Stimulated activated CD4-positive, alpha-beta T cell treated with anti-CD3 and anti-CD28 coated beads, Interleukin-15, amount 100 ng/mL, for 48 hours (primary cell): ENCODE data around the gene AP1B1.

Experiments
- DNase-seq, 2 donors: peaks; one replicate each; pipeline ENCODE4 v3.0.0-alpha.2; 2020; ENCODE audit warnings: low read depth in 2 of 2

The AP1B1 gene

DNA sequence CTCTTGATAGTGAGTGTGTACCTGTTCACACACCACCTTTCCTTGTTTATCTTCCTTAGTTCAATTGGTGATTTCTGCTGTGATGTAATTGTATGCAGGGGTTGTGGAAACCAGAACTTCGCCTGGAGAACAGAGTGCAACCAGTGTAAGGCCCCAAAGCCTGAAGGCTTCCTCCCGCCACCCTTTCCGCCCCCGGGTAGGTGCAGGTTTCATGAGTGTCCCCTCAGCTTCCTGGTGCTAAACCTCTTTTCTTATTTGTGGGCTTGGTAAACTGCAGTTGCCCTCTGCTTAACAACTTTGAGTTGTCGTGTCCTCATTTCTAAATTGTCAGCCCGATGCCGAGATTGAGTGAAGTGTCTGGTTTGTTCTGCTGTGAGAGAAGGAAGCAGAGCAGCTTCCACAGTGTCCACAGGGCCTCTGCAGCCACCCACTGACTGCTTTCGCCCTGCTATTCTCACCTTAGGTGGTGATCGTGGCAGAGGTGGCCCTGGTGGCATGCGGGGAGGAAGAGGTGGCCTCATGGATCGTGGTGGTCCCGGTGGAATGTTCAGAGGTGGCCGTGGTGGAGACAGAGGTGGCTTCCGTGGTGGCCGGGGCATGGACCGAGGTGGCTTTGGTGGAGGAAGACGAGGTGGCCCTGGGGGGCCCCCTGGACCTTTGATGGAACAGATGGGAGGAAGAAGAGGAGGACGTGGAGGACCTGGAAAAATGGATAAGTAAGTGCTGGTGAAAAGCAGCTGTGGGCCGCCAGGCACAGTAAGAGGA lies 89.1 kb downstream of the AP1B1 start:
- no peak for DNase-seq

DNA sequence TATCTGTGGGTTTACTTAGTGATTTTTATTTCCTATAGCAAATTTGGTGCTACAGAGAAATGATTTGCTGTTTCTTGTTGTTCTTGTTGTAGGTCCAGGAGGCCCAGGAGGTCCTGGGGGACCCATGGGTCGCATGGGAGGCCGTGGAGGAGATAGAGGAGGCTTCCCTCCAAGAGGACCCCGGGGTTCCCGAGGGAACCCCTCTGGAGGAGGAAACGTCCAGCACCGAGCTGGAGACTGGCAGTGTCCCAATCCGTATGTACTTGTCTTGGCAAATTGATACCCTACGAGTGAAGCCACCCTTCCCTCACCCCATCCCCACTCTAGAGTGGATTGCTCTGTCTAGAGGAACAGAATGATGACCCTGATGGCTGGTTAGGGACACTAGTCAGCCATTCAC lies 89.7 kb downstream of the AP1B1 start:
- DNase-seq: no peak

DNA sequence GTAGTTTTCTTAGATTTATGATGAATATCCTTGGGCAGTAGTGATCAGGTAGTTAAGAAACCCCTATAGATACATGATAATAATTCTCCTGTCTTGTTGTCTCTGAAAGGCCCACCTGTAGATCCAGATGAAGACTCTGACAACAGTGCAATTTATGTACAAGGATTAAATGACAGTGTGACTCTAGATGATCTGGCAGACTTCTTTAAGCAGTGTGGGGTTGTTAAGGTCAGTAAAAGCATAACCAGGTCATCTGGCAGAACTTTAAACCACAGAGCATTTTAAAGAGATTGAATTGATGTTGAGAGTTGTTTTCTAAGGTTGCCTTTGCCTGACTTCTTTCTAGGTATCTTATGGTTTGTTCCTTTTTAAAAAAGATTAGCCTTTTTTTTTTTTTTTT lies 96.0 kb downstream of the AP1B1 start:
- DNase-seq: no peak

DNA sequence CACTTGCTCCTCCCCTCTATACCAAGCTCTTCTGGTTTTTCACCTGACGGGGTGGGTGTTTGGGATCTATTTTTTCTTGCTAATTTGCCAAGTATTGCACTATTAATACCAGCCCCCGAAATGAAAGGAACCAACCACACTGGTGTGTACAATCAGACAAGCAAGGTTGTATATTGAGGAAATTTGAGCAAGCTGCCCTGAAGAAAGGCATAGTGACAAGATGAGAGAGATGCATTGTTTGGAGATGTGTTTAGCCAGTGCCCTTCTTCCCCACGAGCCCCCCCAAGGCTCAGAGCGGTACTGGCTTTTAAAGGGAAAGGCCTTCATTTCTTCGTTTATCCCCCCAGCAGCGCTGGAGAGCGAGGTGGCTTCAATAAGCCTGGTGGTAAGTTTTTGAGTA lies 97.2 kb downstream of the AP1B1 start:
- DNase-seq: no peak

DNA sequence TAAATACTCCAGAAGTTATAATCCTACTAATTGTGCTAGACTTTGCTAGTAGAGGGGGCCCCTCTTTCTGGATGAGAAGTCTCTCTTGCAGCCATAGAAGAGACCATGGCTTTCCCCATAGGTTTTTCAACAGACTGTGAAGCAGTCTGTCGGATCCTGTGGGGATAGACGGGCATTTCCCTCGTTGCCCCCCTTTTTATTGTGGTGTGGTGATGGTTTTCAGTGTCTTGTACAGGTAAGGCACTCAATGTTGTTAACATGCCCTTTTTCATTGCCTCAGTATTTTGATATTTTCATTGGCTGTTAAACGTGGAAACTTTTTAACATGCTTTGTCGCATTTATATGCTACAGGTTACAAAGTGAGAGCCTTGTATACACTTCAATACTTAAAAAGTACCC lies 98.3 kb downstream of the AP1B1 start:
- no peak for DNase-seq

DNA sequence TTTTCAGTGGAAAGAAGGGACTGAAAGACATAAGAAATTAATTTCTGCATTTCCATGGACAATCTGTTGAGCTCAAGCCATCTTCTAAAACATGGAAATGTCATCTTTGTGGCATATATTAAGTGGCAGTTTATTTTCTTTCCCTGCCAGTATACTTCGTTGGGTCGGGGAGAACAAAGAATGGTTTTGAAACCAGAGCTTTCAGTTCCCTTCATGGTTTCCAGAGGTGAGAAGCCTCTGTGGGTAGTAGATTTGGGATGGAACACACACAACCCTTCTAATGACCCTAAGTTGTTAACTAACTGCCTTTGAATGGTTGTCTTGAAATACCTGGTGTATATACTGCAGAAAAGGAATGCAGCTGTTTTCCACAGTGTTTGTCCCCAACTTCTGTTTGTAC lies 99.5 kb downstream of the AP1B1 start:
- DNase-seq: no peak

DNA sequence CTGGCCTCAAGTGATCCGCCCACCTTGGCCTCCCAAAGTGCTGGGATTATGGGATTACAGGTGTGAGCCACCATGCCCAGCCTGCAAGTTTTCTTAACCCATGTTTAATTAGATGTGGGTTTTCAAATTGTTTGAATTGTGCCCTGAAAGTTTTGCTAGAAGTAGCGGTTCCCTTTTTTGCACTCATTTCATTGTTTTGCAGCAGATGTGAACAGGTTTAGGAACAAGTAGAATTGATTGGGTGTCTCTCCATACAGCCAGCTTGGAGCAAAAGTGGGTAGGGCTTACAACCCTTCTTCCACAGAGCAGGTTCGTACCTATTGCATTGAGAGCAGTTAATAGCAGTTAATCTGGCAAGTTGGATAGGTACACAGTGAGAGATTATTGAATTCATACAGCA lies 104.2 kb downstream of the AP1B1 start:
- DNase-seq: no peak

DNA sequence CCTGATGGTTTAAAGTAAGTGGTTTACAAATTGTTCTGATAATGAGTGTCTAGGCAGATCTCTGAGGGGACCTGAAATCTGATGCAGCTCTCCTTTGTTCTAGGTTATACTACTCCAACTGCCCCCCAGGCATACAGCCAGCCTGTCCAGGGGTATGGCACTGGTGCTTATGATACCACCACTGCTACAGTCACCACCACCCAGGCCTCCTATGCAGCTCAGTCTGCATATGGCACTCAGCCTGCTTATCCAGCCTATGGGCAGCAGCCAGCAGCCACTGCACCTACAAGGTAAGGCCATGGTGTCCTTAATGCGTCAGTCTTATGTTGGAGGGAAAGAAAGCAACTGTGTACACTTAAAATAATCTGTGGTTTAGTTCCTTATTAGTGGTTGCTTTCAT lies 110.4 kb downstream of the AP1B1 start:
- DNase-seq: no peak
